ENCODE data around the gene DIABLO.

DNA sequence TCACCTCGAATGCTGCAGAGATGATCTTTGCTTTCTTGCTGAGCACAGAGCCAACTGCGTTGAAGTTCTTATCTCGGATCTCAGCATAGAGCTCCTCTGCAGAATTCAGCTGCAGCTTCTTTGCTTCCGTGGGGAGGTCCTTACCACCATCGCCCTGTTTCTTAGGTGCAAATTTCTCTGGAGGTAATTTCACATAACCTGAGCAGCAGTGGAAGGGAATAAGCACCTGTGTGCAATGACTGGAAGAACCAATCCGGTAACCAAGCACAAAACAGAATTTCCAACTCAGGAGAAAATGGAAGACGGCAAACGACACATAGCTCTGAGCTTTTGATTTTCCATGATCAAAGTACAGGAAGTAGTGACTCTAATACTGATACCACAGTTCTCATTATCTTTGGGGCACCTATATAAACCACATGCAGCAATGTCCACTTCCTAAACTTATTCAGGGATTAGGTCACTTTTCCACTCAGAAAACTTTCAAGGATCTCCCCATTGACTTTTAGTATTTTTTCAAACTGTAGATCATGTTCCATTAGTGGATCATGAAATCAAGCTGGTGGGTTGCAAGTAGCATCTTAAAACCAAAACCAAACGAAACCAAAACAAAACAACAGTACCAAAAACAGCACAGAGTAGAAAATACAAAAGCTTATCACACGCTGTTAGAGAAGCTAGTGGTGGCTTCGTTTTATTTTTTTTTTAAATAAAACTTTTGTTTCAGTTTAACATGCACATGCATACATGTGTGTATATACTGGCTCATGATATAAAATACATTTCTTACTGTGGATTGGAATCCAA lies 18.9 kb upstream of the DIABLO start:
- TF ChIP-seq, protein P1, sequence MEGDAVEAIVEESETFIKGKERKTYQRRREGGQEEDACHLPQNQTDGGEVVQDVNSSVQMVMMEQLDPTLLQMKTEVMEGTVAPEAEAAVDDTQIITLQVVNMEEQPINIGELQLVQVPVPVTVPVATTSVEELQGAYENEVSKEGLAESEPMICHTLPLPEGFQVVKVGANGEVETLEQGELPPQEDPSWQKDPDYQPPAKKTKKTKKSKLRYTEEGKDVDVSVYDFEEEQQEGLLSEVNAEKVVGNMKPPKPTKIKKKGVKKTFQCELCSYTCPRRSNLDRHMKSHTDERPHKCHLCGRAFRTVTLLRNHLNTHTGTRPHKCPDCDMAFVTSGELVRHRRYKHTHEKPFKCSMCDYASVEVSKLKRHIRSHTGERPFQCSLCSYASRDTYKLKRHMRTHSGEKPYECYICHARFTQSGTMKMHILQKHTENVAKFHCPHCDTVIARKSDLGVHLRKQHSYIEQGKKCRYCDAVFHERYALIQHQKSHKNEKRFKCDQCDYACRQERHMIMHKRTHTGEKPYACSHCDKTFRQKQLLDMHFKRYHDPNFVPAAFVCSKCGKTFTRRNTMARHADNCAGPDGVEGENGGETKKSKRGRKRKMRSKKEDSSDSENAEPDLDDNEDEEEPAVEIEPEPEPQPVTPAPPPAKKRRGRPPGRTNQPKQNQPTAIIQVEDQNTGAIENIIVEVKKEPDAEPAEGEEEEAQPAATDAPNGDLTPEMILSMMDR (IDR thresholded peaks at IDR 0.05) = no peak
- no peak for TF ChIP-seq POLR2AphosphoS5 (IDR thresholded peaks at IDR 0.05)
- TF ChIP-seq POLR2A (IDR thresholded peaks at IDR 0.05) = no peak
- no peak for TF ChIP-seq EP300 (IDR thresholded peaks at IDR 0.05)
